OCI-LY1 (cell line): ENCODE results near the gene ATP8A1.

Experiments used
- H2AFZ ChIP-seq: fragments of 200-600 bp; sonication (generic), shearing (Covaris generic); 2 replicates; pipeline ENCODE4 v1.6.0; 2014; ENCODE audit warnings: antibody characterized with exemption, mild to moderate bottlenecking, low read length
- H3F3A ChIP-seq: fragments of 200-600 bp; sonication (generic), shearing (Covaris generic); 2 replicates; pipeline ENCODE4 v1.6.0; 2014; ENCODE audit warnings: mild to moderate bottlenecking, antibody characterized with exemption, low read length, moderate library complexity; ENCODE audit not compliant: insufficient read depth
- H3K27ac ChIP-seq: fragments of 200-600 bp; sonication (generic); 2 replicates; pipeline ENCODE4 v1.5.1; 2014; ENCODE audit warnings: low read length, mixed run types, mild to moderate bottlenecking, low read depth; ENCODE audit not compliant: poor library complexity, severe bottlenecking
- H3K27me3 ChIP-seq: fragments of 200-600 bp; sonication (generic); 2 replicates; pipeline ENCODE4 v1.6.0; 2014; ENCODE audit warnings: antibody characterized with exemption, mild to moderate bottlenecking, low read length, moderate library complexity; ENCODE audit not compliant: insufficient read depth
- H3K36me3 ChIP-seq: fragments of 200-600 bp; sonication (generic); 2 replicates; pipeline ENCODE4 v1.6.1; 2014; ENCODE audit warnings: mild to moderate bottlenecking, antibody characterized with exemption, low read length, moderate library complexity, mixed read lengths; ENCODE audit not compliant: insufficient read depth
- H3K4me1 ChIP-seq: fragments of 200-600 bp; sonication (generic); 2 replicates; pipeline ENCODE4 v1.5.1; 2014; ENCODE audit warnings: mild to moderate bottlenecking, low read length, moderate library complexity; ENCODE audit not compliant: insufficient read depth, severe bottlenecking
- H3K4me2 ChIP-seq: fragments of 200-600 bp; sonication (generic), shearing (Covaris generic); 2 replicates; pipeline ENCODE4 v1.6.1; 2014; ENCODE audit warnings: low read length
- H3K4me3 ChIP-seq: fragments of 200-600 bp; sonication (generic); 2 replicates; pipeline ENCODE4 v1.5.1; 2014; ENCODE audit warnings: low read length, low read depth, mild to moderate bottlenecking, mixed read lengths; ENCODE audit not compliant: poor library complexity, severe bottlenecking
- H3K79me2 ChIP-seq: fragments of 200-600 bp; shearing (Covaris generic); 2 replicates; pipeline ENCODE4 v1.6.1; 2016; ENCODE audit warnings: mixed run types, low read length, mixed read lengths; ENCODE audit not compliant: insufficient read depth
- H3K9ac ChIP-seq: fragments of 200-600 bp; sonication (generic), shearing (Covaris generic); 2 replicates; pipeline ENCODE4 v1.6.1; 2014; ENCODE audit warnings: mild to moderate bottlenecking, low read length, mixed read lengths
- H3K9me2 ChIP-seq: fragments of 200-600 bp; sonication (generic), shearing (Covaris generic); 2 replicates; pipeline ENCODE4 v1.6.1; 2014; ENCODE audit warnings: low read depth, mild to moderate bottlenecking, low read length, mixed read lengths
- H3K9me3 ChIP-seq: fragments of 200-600 bp; shearing (Covaris generic); 2 replicates; pipeline ENCODE4 v1.6.1; 2014; ENCODE audit warnings: low read length, mixed read lengths
- H4K20me1 ChIP-seq: fragments of 200-600 bp; sonication (generic), shearing (Covaris generic); 2 replicates; pipeline ENCODE4 v1.6.0; 2016; ENCODE audit warnings: mild to moderate bottlenecking, low read length; ENCODE audit not compliant: insufficient read depth
- EZH2 ChIP-seq: fragments of 200-600 bp; sonication (generic), shearing (Covaris generic); IDR thresholded peaks from 2 replicates; pipeline ENCODE4 v1.8.0; 2017; ENCODE audit warnings: borderline replicate concordance, mixed run types, mild to moderate bottlenecking, antibody characterized with exemption, low read length, moderate library complexity, mixed read lengths
- TF ChIP-seq, protein P1 (sequence below): fragments of 200-600 bp; sonication (generic), shearing (Covaris generic); IDR thresholded peaks from 2 replicates; pipeline ENCODE4 v1.5.1; 2017; ENCODE audit warnings: mild to moderate bottlenecking, antibody characterized with exemption, low read length, moderate library complexity, mixed read lengths

The ATP8A1 gene

DNA sequence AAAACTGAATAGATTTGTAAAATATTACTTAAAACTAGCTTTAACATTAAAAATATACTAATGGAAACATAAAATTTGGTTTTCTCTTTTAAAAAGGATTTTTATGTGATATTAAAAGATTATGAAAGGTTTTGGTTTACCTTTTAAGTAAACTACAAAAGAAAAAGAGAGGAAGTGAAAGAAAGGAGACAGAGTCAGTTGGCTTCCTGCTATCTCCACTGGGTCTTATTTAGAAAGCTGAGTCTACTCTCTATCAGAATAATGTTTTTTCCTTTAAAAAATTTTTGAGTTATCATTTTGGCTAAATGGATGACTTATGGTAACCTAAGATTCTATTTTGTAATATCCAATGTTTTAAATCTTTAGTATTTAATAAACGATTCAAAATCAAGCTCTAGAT lies 21.6 kb upstream of the ATP8A1 start:
- no peak overlapping the region for H2AFZ ChIP-seq
- no peak overlapping the region for H3K4me3 ChIP-seq
- no peak overlapping the region for H3K9ac ChIP-seq
- no peaks in the 10 kb centered on the region for H3K27me3 ChIP-seq
- H3K27ac ChIP-seq: peak overlapping the region; percentile 31
- peaks cover 12% of the 10 kb centered on the region for H3K4me1 ChIP-seq
- H3F3A ChIP-seq: no peaks in the 10 kb centered on the region
- H3K36me3 ChIP-seq: no peaks in the 10 kb centered on the region
- no peak overlapping the region for H3K4me2 ChIP-seq
- TF ChIP-seq EZH2: no peak
- TF ChIP-seq, protein P1, sequence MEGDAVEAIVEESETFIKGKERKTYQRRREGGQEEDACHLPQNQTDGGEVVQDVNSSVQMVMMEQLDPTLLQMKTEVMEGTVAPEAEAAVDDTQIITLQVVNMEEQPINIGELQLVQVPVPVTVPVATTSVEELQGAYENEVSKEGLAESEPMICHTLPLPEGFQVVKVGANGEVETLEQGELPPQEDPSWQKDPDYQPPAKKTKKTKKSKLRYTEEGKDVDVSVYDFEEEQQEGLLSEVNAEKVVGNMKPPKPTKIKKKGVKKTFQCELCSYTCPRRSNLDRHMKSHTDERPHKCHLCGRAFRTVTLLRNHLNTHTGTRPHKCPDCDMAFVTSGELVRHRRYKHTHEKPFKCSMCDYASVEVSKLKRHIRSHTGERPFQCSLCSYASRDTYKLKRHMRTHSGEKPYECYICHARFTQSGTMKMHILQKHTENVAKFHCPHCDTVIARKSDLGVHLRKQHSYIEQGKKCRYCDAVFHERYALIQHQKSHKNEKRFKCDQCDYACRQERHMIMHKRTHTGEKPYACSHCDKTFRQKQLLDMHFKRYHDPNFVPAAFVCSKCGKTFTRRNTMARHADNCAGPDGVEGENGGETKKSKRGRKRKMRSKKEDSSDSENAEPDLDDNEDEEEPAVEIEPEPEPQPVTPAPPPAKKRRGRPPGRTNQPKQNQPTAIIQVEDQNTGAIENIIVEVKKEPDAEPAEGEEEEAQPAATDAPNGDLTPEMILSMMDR: no peak
- 0 out of 2 replicates have a peak, but pooled peaks cover 5% of the 10 kb centered on the region for H3K9me3 ChIP-seq
- H3K79me2 ChIP-seq: no peaks in the 10 kb centered on the region
- H3K9me2 ChIP-seq: no peaks in the 10 kb centered on the region
- no peaks in the 10 kb centered on the region for H4K20me1 ChIP-seq

DNA sequence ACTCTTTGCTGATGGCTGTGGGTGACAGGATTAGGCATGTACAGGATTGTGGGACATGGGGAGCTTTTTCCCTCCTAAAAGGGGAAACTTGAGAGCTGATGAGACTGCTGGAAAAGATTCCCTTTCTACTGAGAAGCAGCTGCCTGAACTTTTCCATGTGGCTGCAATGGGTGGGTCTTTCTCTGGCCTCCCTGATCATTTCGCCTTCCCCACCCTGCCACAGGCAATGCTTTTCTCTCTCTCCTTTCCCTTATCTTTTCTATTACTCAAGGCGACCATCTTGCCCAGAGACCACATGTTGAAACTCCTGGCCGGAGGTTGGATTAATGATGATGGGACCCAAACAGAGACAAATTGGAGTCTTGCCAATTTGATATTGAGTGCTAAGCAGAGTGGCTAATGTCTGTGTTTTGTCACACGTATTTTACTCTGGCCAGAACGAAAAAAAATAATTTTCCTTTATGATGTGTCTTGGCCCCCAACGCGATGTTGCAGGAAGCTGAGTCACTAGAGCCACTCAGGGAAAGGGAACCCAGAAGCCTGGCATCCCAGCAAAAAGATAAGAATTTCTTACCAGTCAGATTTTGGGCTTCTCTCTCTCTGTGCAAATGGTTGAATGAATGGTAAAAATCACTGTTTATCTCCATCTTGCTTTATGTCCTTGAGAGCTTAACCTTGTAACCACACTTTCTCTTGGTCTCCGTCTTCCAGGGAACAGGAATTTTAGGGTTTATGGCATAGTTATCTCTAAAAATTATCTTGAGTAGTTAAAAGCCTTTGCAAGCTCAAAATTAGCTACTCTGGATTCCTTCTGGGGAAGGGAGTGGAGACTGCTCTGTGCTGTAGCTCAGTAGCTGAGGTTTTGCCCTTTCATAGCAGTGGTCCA lies 19.4 kb upstream of the ATP8A1 start:
- 0 out of 2 replicates have a peak, but pooled peaks cover 5% of the 10 kb centered on the region for H3K9me3 ChIP-seq
- no peaks in the 10 kb centered on the region for H3K9me2 ChIP-seq
- no peak overlapping the region for H3K4me2 ChIP-seq
- no peaks in the 10 kb centered on the region for H3F3A ChIP-seq
- H3K36me3 ChIP-seq: no peaks in the 10 kb centered on the region
- no peak overlapping the region for H3K27ac ChIP-seq
- H4K20me1 ChIP-seq: no peaks in the 10 kb centered on the region
- H3K27me3 ChIP-seq: no peaks in the 10 kb centered on the region
- H3K9ac ChIP-seq: no peak overlapping the region
- H2AFZ ChIP-seq: no peak overlapping the region
- peaks cover 17% of the 10 kb centered on the region for H3K4me1 ChIP-seq
- H3K4me3 ChIP-seq: no peak overlapping the region
- H3K79me2 ChIP-seq: no peaks in the 10 kb centered on the region
- TF ChIP-seq EZH2: no peak
- TF ChIP-seq, protein P1: no peak

DNA sequence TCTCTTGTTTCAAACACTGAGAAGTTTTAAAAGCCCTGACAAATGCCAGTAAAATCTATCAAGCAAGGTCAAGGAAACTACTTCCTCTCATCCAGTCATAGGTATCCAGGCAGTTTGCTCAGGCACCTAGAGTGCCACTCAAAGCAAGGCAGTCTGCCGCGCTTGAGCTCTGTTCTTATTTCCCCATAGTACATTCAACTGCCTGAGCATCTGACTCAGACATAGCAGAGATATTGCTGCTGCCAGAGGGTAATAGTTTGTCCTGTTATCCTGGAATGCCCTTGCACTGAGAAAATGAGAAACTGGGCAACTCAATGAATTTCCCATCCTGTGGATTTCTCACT lies 16.1 kb upstream of the ATP8A1 start:
- H3K9me3 ChIP-seq: 0 out of 2 replicates have a peak, but pooled peaks cover 4% of the 10 kb centered on the region
- no peak overlapping the region for H3K4me2 ChIP-seq
- no peaks in the 10 kb centered on the region for H3K9me2 ChIP-seq
- H3K79me2 ChIP-seq: no peaks in the 10 kb centered on the region
- TF ChIP-seq, protein P1: no peak
- no peaks in the 10 kb centered on the region for H4K20me1 ChIP-seq
- no peak overlapping the region for H3K4me3 ChIP-seq
- H3K4me1 ChIP-seq: peaks cover 7% of the 10 kb centered on the region
- no peak overlapping the region for H3K9ac ChIP-seq
- no peak overlapping the region for H3K27ac ChIP-seq
- H3F3A ChIP-seq: no peaks in the 10 kb centered on the region
- no peaks in the 10 kb centered on the region for H3K36me3 ChIP-seq
- H2AFZ ChIP-seq: no peak overlapping the region
- H3K27me3 ChIP-seq: no peaks in the 10 kb centered on the region
